Activated CD4-positive, alpha-beta T cell treated with anti-CD3 and anti-CD28 coated beads, Interleukin-2, amount 50 U/mL, for 48 hours (primary cell): ENCODE data around the gene RBPMS2.
"Not testable (repeated sequence)": the region's sequence is repeated elsewhere in the genome, so short reads cannot be mapped to it uniquely, and the experiment has no call there.

Experiments used
- DNase-seq, 2 experiments: peaks; one replicate each; pipeline ENCODE4 v3.0.0-alpha.2; 2020

Gene RBPMS2

DNA sequence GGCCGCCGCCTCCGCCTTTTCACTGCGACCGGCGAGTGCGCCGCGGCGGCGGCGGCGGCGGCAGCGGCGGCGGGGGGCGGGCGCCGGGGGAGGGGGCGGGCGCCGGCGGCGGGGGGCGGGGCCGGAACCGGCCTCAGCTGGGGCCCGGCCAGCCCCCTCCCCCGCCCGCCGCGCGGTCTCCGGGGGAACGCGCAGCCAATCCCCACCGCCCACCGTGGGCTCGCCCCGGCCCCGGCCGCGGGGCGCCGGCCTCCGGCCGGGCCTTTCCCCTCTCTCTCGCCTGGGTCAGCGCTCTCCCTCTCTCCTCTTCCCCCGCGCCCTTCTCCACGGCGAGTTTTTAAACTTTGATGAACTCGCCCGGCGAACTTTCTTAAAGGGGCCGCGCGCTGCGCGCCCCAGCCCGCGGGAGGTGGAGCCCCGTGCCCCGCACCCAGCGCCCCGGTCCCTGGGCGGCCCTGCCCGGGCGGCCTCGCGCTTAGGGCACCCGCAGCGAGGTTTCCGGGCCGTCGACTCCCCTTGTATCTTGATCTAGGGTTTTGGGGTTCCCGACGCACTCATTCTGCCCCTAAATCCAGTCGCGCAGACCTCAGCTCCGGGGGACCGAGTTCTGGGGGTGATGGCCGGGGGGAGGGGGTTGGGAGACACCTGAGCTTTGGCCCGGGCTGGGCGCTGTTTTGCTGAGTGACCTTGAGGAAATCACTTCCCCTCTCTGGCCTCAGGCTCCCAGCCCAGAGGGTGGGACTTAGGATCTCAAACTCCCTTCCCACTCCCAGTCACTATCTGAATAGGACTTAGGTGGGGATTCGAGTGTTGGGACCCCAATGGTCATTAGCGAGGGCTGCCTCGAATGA, at the start of gene RBPMS2:
Gene RBPMS2, minus strand, starts transcription at position 39 of the 851 bp plus-strand sequence. CDS start 270 bp downstream, outside the sequence.
- DNase-seq = peak in 1 of 2 experiments; percentile 14

DNA sequence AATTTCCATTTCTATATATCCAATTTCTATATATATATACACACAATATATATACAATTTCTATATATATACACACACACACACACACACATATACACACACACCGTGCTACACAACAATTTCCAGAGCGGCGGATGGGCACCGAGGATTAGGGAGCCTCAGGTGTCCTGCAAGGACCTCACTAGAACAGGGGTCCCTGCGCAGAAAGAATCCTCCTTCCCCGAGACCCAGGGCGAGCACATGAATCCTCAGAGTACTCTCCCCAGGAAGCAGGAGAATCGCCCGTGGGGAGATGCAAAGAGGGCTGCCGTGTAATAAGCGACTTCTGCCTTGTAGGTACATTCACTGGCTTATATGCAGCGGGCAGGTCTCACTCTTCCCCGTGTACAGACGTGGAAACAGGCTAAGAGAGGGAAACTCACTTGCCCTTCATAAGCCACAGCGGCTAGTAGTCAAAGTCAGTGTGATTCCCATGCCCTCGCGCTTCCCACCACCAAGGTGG, 49.6 kb upstream of the RBPMS2 start:
- DNase-seq = peak in 1 of 2 experiments; percentile 25

DNA sequence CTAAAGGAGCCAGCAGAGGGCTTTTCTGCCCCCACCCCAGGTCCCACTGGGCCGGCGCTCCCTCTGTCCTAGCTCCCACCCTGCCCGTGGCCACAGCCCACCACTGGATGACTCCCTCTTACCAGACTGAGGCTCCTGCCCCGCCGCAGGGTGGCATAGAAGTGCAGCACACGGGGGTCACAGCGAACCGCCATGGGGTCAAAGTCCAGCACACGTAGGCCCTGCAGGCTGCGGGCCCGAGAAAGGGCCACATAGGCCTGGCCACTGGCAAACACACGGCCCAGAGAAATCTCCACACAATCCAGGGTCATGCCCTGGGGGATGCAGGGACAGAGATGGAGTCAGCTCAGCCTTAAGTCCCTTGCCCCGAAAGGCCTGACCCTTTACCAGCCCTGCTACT, 41.1 kb upstream of the RBPMS2 start:
- DNase-seq = no peak

DNA sequence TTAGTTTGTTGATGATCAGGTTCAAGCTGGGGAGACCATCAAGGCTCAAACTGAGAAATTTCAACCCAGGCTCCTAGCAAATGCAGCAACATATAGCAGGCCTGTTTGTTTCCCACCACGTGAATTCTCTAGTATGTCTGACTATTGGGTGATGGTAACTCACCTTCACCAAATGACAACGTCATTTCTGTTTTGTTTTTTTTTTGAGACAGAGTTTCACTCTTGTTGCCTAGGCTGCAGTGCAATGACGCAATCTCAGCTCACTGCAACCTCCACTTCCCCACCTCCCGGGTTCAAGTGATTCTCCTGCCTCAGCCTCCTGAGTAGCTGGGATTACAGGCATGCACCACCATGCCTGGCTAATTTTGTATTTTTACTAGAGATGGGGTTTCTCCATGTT, 39.6 kb upstream of the RBPMS2 start:
- not testable (repeated sequence) for DNase-seq

DNA sequence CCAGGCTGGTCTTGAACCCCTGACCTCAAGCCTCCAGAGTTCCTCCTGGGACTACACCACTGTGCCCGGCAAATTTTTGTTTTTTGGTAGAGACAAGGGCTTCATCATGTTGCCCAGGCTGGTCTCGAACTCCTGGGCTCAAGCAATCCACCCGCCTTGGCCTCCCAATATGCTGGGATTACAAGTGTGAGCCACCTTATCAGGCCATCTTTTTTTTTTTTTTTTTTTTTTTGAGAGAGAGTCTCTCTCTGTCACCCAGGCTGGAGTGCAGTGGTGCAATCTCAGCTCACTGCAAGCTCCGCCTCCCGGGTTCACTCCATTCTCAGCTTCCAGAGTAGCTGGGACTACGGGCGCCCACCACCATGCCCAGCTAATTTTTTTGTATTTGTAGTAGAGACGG, 38.9 kb upstream of the RBPMS2 start:
- not testable (repeated sequence) for DNase-seq

DNA sequence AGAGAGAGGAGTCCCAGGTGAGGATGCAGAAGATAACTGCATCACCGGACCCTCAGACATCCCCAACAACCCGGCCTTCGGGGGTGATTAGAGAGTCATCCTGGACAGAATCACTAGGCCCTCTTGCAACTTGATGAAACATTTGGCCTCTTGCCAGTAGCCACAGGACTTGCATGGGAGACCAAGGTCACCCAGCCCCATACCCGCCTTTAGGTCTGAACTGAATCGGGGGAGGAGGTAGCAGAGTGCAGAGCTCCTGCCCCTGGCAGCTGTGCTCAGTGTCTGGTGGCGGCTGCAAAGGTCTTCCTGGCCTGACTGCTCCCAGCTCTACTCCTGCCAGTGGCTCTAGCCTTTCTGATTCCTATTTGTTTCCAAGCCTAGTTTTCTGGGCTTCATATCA, 37.7 kb upstream of the RBPMS2 start:
- DNase-seq = no peak

DNA sequence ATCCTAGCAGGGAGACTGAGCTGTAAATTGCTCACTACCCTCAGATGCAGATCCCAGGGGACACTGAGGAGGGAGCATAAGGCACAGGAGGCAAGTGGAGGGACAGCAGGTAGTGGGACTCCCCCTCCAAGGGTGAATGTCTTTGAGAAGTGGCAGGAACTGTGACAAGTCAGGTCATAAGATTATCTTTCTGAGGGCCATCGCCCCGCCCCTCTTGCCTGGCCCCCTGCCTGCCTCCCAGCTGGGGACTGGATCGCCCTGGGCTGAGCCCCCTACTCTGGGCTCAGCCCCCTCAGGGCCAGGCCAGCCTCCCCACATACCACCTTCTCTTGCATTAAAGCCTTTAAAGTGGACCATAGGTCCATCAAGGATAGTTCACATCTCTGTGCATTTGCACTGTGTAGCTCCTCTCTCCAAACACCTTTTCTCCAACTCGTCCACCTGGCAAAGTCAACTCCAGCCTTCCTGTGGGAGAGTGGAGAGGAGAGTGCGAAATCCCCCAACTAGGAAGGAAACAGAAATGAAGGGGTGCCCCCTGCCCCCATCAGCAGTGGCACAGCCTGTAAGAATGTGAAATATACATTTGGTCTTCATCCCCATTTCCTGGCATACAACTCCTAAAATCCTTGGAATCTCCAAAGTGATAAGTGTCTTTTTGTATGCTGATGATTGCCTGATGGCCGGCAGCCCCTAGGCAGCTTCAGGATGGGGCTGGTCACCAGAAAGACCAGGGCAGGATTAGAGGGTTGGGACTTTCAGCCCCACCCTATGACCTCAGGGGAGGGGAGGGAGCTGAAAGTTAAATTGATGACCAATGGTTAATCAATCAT, 35.3 kb upstream of the RBPMS2 start:
- no peak for DNase-seq

DNA sequence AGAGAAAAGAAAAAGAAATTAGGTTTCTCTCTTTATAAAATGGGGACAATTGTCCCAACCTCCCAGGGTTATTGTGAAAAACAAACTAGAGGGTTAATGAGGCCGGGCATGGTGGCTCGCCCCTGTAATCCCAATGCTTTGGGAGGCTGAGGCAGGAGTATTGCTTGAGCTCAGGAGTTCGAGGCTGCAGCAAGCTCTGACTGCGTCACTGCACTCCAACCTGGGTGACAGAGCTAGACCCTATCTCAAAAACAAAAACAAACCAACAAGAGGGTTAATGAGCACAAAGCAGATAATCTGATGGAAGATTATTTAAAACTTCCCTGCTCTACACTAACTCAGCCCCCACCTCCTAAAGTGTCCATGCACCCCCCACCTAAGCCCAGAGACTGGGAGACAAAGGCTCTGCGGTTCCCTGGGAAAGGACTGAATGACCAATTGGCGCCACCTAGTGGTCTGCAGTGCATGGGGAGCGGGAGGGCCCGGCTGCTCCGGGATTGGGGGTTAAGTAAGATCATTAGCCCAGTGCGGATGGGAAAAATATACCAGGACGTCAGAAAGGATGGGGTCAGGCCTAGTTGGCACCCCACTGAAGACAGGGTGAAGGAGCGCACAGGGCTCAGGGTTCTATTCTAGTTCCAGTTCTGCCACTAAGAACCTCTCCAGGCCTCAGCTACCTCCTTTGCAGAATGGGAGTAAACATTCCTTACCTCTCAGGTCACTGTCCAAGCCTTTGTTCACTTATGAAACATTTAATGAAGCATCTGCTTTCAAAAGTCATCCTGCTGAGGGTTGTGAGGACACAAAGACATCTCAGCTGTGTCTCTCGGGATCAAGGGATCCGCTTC, 34.5 kb upstream of the RBPMS2 start:
- DNase-seq = peak; percentile 78 to 85

DNA sequence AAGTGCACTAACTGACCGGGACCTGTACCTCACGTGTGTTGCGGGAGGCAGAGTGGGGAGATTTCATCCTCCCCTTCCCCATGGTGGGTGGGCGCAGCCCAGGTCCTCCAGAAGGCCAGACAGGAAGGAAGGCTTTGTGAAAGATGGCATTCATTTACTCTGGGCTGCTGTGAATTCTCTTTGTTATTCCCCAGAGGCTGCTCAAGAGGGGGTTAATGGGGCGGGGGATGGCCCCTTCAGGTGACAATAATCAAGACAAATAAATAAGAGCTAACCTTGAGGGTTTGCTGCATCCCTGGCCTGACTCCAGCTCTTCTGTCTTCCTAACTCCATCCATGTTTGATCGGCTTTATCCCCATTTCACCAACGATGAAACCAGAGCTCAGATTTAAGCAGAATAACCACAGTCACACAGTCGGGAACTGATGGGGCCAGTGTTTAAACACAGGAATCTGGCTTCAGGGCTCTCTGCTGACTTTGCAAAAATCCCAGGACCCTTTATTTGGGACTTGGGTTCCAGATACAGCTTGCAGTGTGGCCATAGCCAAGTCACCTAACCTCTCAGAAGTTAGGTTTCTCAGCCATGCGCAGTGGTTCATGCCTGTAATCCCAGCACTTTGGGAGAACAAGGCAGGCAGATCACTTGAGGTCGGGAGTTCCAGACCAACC, 33.5 kb upstream of the RBPMS2 start:
- DNase-seq = no peak

DNA sequence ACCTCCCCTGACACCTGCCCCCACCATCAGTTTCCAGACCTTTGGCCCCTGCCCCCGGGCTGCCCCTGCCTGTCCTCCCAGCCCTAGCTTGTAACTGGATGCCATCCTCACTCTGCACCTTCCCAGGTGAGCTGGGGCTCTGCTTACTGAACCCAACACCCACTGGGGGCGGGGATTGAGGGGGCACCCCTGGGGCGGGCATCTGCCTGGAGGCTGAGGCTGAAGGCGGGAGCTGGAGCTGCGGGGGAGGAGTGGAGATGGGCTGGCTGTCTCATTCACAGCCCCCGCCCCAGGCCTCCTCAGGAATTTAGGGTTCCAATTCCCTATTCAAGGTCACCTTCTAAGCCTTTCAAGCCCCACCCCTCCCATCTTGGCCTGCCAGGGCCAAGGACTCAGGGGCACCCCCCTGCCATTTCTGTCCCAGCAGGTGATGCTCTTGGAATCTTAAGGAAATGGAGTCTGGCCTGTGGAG, 32.4 kb upstream of the RBPMS2 start:
- no peak for DNase-seq

DNA sequence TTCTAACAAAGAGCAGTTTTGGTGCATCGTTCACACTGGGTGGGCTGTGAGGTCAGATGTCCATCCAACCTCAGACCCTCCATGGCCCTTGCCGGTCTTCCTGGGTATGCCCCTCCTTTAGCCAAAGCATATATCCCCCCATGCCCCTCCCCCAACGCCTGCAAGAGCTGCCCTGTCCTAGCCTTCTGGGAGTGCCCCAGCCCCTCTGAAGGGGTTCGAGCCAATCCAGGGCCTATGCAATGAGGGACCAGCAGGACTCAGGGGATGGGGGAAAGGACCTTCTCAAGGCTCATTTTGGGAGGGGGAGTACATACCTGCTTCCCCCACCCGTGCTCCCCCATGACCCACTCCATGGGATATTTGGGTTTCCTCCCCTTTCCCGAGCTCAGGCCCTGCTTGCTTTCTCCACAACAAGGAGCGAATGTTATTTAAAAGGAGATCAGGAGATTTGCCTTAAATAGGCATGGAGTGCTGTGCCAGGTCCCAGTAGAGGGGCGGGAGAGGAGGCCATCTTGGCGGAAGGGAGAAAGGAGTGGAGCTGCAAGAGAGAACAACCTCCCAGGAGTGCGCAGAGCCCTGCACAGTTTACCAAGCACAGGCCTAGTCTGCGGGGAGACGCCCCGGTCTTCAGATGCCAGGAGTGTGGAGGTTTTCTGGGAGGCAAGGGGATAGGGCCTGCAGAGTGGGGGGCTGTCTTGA, 31.8 kb upstream of the RBPMS2 start:
- no peak for DNase-seq

DNA sequence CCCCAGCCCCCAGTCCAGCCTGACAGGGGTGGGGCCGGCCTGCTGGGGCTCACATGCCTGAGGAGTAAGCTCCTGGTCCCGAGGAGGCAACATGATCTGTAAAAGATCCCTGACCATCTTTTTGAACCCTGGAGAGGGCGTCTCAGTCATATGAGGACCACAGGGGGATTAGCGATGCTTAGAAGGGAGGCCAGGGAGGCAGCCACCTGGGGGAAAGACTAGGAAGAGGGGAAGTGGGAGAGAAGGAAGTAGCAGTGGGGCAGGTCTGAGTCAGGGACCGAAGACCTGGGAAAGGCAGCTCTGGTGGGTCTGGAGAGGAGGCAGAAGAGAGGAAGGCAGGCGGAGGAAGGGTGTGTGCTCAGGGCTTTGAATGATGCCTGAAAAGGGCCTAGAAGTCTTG, 31.1 kb upstream of the RBPMS2 start:
- DNase-seq = no peak

DNA sequence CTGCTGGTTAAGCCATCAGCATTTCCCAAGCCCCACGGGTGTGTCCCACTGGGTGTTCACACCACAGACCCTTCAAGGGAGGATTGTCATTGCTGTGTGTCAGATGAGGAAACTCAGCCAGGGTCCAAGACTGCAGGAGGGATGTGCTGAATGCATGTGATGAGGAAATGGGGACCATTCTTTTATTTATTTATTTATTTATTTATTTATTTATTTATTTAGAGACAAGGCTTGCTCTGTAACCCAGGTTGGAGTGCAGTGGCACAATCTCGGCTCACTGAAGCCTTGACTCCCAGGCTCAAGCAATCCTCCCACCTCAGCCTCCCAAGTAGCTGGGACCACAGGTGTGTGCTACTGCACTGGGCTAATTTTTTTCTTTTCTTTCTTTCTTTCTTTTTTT, 29.2 kb upstream of the RBPMS2 start:
- DNase-seq = no peak

DNA sequence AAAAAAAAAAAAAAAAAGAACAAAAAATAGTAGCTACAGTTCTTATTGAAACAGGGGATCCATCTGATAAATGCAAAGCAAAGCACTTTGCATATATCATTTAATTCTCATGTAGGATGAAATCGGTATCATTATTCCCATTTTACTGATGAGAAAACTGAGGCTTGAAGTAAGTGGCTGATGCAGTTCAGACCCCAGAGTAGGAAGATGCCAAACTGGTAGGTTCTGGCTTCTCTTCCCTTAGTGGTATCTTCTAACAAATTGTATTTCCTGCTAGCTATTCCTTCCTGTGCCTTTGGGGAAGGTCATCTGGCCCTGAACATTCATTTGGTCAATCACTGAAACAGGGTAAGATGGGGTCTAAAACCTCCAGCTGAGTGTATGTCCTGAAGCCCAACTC, 28.1 kb upstream of the RBPMS2 start:
- no peak for DNase-seq

DNA sequence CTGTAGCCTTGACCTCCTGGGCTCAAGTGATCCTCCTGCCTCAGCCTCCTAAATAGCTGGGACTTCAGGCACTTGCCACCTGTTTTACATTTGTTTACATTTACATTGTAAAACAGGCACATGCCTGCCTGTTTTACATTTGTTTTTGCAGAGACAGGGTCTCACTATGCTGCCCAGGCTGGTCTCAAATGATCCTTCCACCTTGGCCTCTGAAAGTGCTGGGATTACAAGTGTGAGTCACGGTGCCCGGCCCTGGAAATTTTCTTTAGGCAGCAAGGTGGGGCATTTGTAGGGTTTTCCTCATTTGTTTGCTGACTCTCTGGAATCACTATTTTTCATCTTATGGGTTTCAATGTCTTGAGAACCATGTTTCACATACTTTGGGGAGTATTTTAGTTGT, 25.1 kb upstream of the RBPMS2 start:
- no peak for DNase-seq

DNA sequence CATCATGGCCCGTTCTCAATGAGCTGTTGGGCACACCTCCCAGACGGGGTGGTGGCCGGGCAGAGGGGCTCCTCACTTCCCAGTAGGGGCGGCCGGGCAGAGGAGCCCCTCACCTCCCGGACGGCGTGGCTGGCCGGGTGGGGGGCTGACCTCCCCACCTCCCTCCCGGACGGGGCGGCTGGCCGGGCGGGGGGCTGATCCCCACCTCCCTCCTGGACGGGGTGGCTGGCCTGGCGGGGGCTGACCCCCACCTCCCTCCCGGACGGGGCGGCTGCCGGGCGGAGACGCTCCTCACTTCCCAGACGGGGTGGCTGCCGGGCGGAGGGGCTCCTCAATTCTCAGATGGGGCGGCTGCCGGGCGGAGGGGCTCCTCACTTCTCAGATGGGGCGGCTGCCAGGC, 23.5 kb upstream of the RBPMS2 start:
- DNase-seq = not testable (repeated sequence)

DNA sequence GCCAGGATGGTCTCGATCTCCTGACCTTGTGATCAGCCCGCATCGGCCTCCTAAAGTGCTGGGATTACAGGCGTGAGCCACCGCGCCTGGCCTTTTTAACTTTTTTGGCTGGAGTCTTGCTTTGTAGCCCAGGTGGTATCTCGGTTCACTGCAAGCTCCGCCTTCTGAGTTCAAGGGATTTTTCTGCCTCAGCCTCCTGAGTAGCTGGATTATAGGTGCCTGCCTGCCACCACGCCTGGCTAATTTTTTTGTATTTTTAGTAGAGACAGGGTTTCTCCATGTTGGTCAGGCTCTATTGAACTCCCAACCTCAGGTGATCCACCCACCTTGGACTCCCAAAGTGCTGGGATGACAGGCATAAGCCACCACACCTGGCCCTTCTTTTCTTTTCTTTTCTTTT, 20.5 kb upstream of the RBPMS2 start:
- DNase-seq = not testable (repeated sequence)

DNA sequence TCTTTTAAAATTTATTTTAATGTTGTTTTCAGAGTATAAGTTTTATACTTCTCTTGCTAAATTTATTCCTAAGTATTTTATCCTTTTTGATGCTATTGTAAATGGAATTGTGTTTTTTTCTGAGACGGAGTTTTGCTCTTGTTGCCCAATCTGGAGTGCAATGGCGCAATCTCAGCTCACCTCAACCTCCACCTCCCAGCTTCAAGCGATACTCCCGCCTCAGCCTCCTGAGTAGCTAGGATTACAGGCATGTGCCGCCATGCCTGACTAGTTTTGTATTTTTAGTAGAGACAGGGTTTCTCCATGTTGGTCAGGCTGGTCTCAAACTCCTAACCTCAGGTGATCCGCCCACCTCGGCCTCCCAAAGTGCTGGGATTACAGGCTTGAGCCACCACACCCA, 19.9 kb upstream of the RBPMS2 start:
- not testable (repeated sequence) for DNase-seq

DNA sequence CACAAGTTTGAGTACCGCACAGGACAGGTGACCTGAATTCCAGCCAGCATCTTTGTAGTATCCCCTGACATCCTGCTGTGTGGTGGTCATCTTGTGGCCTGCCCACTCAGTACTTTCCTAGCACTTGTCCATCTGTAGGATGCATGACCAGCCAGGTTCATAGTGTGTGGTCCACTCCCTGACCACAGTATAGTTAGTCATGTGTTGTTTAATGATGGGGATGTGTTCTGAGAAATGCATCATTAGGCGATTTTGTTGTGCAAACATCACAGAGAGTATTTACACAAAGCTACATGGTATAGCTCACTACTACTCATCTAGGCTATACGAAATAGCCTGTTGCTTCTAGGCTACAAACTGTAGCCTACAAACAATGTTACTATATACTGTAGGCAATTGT, 16.9 kb upstream of the RBPMS2 start:
- DNase-seq = no peak

DNA sequence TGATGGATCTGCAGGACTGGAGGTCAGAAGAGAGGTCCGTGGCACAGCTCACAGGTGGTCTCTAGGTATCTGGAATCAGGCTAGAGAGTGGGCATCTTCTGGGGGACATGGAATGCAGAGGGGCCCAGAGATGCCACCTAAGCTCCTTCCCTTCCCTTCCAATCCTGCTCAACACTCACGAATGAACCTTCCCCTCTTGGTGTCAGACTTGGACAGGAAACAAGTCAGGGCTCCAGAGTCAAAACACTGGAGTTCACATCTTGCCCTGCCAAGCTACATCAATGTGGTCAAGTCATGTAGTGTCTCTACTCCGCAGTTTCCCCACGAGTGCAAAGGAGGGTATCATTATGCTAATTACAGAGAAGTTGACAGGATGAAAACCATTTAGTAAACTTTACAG, 16.0 kb upstream of the RBPMS2 start:
- DNase-seq = no peak

DNA sequence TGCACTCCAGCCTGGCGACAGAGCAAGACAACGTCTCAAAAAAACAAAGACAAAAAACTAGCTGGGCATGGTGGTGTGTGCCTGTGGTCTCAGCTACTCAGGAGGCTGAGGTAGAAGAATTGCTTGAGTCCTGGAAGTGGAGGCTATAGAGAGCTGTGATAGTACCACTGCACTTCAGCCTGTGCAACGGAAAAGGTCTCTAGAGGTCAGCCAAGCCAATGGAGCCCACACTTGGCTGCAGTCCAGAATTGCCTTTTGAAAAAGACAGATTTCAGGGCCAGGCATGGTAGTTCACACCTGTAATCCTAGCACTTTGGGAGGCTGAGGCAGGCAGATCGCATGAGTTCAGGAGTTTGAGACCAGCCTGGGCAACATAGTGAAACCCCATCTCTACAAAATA, 8.4 kb upstream of the RBPMS2 start:
- no peak for DNase-seq

DNA sequence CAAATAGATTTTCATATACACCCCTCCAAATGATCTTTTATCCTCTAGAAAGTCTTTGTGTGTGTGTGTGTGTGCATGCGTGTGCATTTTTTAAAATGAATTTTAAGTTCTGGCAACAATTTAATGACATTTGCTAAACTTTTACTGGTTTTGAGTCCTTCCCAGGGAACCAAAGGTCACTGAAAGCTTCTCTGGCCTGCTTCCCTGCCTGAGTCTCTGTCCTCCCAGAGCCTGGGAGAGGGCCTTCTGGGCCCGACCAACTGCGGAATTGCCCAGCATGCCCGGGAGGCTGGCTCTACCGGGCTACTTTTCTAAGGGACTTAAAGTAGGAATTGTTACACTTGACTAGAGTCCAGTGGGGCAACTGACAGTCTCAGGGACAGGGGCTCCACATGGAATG, 7.4 kb upstream of the RBPMS2 start:
- no peak for DNase-seq
